HL-60/S4 treated with phorbol 12-myristate 13-acetate at 8.2 ng/mL for 4 days and 3 days (cell line): ENCODE results near the gene JKAMP.

Experiments used
- in situ Hi-C: fragments of 300-500 bp; cut with MboI; formaldehyde crosslinking; loops from 2 replicates; pipeline ENCODE4 v1.15.0; 2022; ENCODE audit warnings: low sequenced_read_pairs

The JKAMP gene

DNA sequence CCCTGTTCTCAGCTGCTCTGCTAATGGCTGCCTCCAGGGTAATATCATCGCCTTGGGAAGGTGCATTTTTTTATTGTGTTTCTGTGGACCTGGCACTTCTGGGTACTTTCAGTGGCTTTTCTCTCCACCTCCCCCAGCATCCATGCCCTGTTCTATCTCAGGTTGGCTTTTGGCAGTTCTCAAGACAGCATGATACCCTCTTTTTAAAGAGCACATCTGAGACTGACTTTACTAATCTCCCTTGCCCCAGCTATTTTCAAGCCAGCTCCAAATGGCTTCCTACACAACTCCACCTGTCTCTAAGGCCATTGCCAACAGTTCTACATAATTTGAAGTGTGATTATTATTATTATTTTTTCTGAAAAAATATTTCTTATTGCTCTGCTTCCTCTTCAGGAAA, 53.2 kb downstream of the JKAMP start:
- in situ Hi-C loops: no loop called here

DNA sequence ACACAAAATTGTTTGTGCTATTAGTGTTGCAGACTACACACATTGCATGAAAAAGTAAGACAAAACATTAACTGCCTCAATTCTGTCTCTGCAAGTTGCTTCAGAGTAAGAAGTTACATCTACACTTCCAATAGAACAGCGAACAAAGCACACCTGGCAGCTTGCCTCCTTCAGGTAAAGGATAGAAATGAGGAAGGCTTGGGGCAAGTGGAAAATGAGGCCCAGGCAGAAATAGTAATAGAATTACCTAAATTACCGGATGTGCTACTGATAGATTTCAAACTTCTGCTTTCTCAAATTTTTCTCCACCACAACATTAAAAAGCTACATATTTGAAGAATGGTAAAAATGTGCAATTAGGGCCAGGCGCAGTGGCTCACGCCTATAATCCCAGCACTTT, 54.6 kb downstream of the JKAMP start:
- in situ Hi-C loops: no loop called here

DNA sequence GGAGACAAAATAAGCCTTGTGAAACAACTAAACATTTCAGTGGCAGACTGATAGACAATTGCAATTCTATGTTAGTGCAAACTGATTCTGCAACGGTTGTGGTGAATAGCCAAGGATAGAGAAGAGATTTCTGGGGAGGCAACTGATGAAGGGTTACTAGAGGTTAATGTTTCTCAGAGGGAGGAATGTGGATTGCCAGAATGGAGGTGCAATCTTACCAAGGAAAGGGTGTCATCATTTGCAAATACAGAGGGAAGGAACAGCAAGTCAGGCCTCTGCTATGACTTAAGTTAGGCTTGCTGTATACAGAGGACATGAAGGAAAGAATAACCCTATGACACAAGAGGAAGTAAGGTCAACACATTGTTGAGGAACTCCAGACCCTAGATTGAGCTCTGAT, 56.5 kb downstream of the JKAMP start:
- in situ Hi-C loops: no loop called here

DNA sequence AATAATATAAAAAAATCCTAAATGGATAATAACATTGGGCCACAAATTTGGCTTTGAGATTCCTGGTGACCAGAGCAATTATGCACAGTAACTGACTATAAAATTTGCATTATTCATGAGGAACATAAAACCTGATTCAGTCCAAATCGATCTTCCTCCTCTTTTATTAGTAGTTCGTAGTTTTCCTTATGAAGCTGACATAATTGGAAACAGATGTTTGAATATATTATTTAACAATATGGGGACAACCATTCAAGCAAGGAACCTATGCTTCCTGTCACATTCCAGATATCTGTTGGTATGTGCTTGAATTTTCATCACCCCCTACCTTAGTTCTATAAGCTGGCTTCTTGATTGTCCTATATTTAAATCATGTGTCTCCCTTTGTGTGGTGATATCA, 57.4 kb downstream of the JKAMP start:
- in situ Hi-C loops: no loop called here

DNA sequence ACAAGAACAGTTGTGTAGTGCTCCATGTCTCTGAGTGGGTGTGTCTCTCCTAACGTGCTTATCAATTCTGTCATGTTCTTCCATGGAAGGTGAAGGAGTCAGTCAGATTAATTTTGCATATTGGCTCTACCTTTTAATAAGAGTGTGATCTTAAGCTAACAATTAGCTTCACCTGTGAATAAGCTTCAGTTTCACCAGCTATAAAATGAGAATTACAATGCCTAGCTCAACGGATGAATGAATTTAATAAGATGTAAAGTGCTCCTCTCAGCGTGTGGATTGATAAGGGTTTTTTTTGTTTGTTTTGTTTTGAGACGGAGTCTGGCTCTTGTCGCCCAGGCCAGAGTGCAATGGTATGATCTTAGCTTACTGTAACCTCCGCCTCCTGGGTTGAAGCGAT, 59.6 kb downstream of the JKAMP start:
- in situ Hi-C loops: no loop called here

DNA sequence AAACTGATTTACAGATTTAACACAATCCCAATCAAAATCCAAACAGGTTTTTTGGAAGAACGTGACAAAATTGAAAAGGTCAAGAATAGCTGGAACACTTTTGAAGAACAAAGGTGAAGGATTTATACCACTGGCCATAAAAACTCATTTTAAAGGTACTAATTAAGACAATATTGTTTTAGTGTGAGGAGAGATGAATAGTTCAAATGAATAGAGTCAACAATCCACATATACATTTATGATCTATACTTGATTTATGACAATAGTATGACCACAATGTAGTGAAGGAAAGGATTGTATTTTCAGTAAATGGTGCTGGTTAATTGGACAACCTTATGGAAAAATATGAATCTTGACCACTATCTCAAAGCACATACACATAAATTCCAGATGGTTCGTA, 63.0 kb downstream of the JKAMP start:
- in situ Hi-C loops: no loop called here
